IMR-90 (cell line): ENCODE data around the gene APOB. TPM values are rescaled to one million over a fixed set of nuclear protein-coding genes. Genes with fewer than 3 reads are reported as not detected.

Experiments
- ATAC-seq: fragments of 200-7000 bp; cut with Tn5 transposase; 2 replicates; pipeline ENCODE4 v1.9.1; 2020; ENCODE audit warnings: low read depth, mild to moderate bottlenecking, moderate library complexity
- BruUV-seq: library from RNA; stranded (reverse); fragments of 400-500 nt; replicated peaks from 2 replicates; lab custom pipeline; 2021; lab: Mats Ljungman, UMichigan
- CTCF ChIA-PET: fragments of 300-600 bp; formaldehyde crosslinking; extraction: SDS; loops from one replicate; lab custom pipeline; 2021; ENCODE audit warnings: antibody characterized with exemption; lab: Yijun Ruan, JAX
- POLR2A ChIA-PET: fragments of 300-600 bp; sonication (Branson Sonifier 250); formaldehyde crosslinking; loops from one replicate; lab custom pipeline; 2022; ENCODE audit warnings: antibody characterized with exemption; ENCODE audit not compliant: unreplicated experiment; lab: Charles Lee
- DNase-seq: peaks from one replicate; pipeline ENCODE4 v3.0.0; 2013
- H2AFZ ChIP-seq: replicated peaks from 2 replicates; pipeline ENCODE3; 2013; ENCODE audit warnings: low read length, mild to moderate bottlenecking; ENCODE audit not compliant: poor library complexity
- H2AK5ac ChIP-seq: 2 replicates; pipeline ENCODE4 v1.6.1; 2013; ENCODE audit warnings: low read depth, low read length, inconsistent platforms
- H2AK9ac ChIP-seq: replicated peaks from 2 replicates; pipeline ENCODE3; 2013; ENCODE audit warnings: mild to moderate bottlenecking, low read depth, low read length, moderate library complexity; ENCODE audit not compliant: poor library complexity
- H2BK120ac ChIP-seq: 2 replicates; pipeline ENCODE4 v1.6.1; 2013; ENCODE audit warnings: low read depth, low read length, inconsistent platforms
- H2BK15ac ChIP-seq: 3 replicates; pipeline ENCODE4 v1.6.1; 2013; ENCODE audit warnings: low read depth, low read length, inconsistent platforms
- H2BK20ac ChIP-seq: 2 replicates; pipeline ENCODE4 v1.6.1; 2013; ENCODE audit warnings: low read depth, mild to moderate bottlenecking, inconsistent platforms, low read length, moderate library complexity
- H2BK5ac ChIP-seq: 2 replicates; pipeline ENCODE4 v1.6.1; 2013; ENCODE audit warnings: mild to moderate bottlenecking, low read depth, low read length, inconsistent platforms; ENCODE audit not compliant: poor library complexity, severe bottlenecking
- H3K14ac ChIP-seq: replicated peaks from 2 replicates; pipeline ENCODE4 v1.6.1; 2013; ENCODE audit warnings: low read depth, low read length, inconsistent platforms
- H3K18ac ChIP-seq: 2 replicates; pipeline ENCODE4 v1.6.1; 2013; ENCODE audit warnings: low read depth, low read length, control low read depth
- H3K23ac ChIP-seq: 2 replicates; pipeline ENCODE4 v1.6.1; 2013; ENCODE audit warnings: low read depth, low read length, inconsistent platforms
- H3K27ac ChIP-seq: 2 replicates; pipeline ENCODE4 v1.5.1; 2013; ENCODE audit warnings: mild to moderate bottlenecking, control low read depth, low read length; ENCODE audit not compliant: insufficient read depth
- H3K27me3 ChIP-seq: 2 replicates; pipeline ENCODE4 v1.6.1; 2013; ENCODE audit warnings: low read length; ENCODE audit not compliant: control insufficient read depth, insufficient read depth
- H3K36me3 ChIP-seq: 2 replicates; pipeline ENCODE4 v1.6.1; 2013; ENCODE audit warnings: low read length, mixed read lengths; ENCODE audit not compliant: control insufficient read depth, insufficient read depth
- H3K4ac ChIP-seq: 2 replicates; pipeline ENCODE4 v1.6.1; 2013; ENCODE audit warnings: low read depth, low read length, inconsistent platforms
- H3K4me1 ChIP-seq: 2 replicates; pipeline ENCODE4 v1.6.1; 2013; ENCODE audit warnings: low read length, mixed read lengths; ENCODE audit not compliant: control insufficient read depth, insufficient read depth
- H3K4me2 ChIP-seq: 2 replicates; pipeline ENCODE4 v1.6.1; 2013; ENCODE audit warnings: low read depth, mild to moderate bottlenecking, control low read depth, low read length, moderate library complexity
- H3K4me3 ChIP-seq: 2 replicates; pipeline ENCODE4 v1.5.1; 2013; ENCODE audit warnings: low read depth, mild to moderate bottlenecking, control low read depth, low read length, moderate library complexity; ENCODE audit not compliant: insufficient read depth
- H3K56ac ChIP-seq: 2 replicates; pipeline ENCODE4 v1.6.1; 2013; ENCODE audit warnings: low read length, inconsistent platforms; ENCODE audit not compliant: insufficient read depth; ENCODE audit errors: extremely low read depth
- H3K79me1 ChIP-seq, 2 experiments: 2 replicates each; pipeline ENCODE4 v1.6.1; 2013; ENCODE audit warnings: low read length in 2 of 2, inconsistent platforms in 1 of 2, low read depth in 1 of 2
- H3K9ac ChIP-seq: 2 replicates; pipeline ENCODE4 v1.6.1; 2013; ENCODE audit warnings: low read depth, low read length, control low read depth
- H3K9me1 ChIP-seq: 2 replicates; pipeline ENCODE4 v1.6.1; 2013; ENCODE audit warnings: low read length, inconsistent platforms; ENCODE audit not compliant: insufficient read depth
- H3K9me3 ChIP-seq: 2 replicates; pipeline ENCODE4 v1.6.1; 2013; ENCODE audit warnings: low read length; ENCODE audit not compliant: control insufficient read depth, insufficient read depth
- H4K20me1 ChIP-seq: 2 replicates; pipeline ENCODE4 v1.6.1; 2013; ENCODE audit warnings: low read length, inconsistent platforms; ENCODE audit not compliant: insufficient read depth
- H4K5ac ChIP-seq: 2 replicates; pipeline ENCODE4 v1.6.1; 2013; ENCODE audit warnings: mild to moderate bottlenecking, low read depth, low read length, control low read depth
- H4K8ac ChIP-seq, 2 experiments: 2 replicates each; pipeline ENCODE4 v1.6.1; 2013; ENCODE audit warnings: low read depth in 2 of 2, low read length in 2 of 2, control low read depth in 1 of 2, inconsistent platforms in 1 of 2
- H4K91ac ChIP-seq: 2 replicates; pipeline ENCODE4 v1.6.1; 2013; ENCODE audit warnings: low read depth, low read length, inconsistent platforms; ENCODE audit not compliant: insufficient read depth
- BHLHE40 ChIP-seq: fragments of 150-350 bp; IDR thresholded peaks from 2 replicates; pipeline ENCODE4 v1.6.1; 2016; ENCODE audit warnings: mild to moderate bottlenecking, low read depth, low read length
- CEBPB ChIP-seq: IDR thresholded peaks from 2 replicates; pipeline ENCODE4 v1.6.1; 2012; ENCODE audit warnings: low read depth, low read length, improper control_type of control experiment
- ELK1 ChIP-seq: fragments of 150-350 bp; IDR thresholded peaks from 2 replicates; pipeline ENCODE4 v1.6.1; 2016; ENCODE audit warnings: low read depth, mild to moderate bottlenecking, low read length, moderate library complexity, borderline replicate concordance
- FOS ChIP-seq: fragments of 150-350 bp; IDR thresholded peaks from 2 replicates; pipeline ENCODE4 v1.6.1; 2016; ENCODE audit warnings: low read depth, low read length
- MAFK ChIP-seq: IDR thresholded peaks from 2 replicates; pipeline ENCODE4 v1.6.1; 2012; ENCODE audit warnings: low read depth, low read length, improper control_type of control experiment
- MAZ ChIP-seq: IDR thresholded peaks from 2 replicates; pipeline ENCODE4 v1.6.1; 2012; ENCODE audit warnings: low read depth, mild to moderate bottlenecking, low read length, improper control_type of control experiment, moderate library complexity, borderline replicate concordance
- POLR2A ChIP-seq: IDR thresholded peaks from 2 replicates; pipeline ENCODE4 v1.6.1; 2012; ENCODE audit warnings: mild to moderate bottlenecking, low read depth, low read length
- RFX5 ChIP-seq: IDR thresholded peaks from 2 replicates; pipeline ENCODE4 v1.8.0; 2012; ENCODE audit warnings: low read depth, mild to moderate bottlenecking, low read length, moderate library complexity
- USF2 ChIP-seq: fragments of 150-350 bp; IDR thresholded peaks from 2 replicates; pipeline ENCODE4 v1.6.1; 2017; ENCODE audit warnings: mild to moderate bottlenecking, antibody characterized with exemption, low read length, low read depth
- WGBS, 2 experiments: methylation state at CpG; one replicate each; pipeline versions ENCODE4 v1.1.5 to v1.1.7; 2013; ENCODE audit warnings: missing lambda C conversion rate in 2 of 2; ENCODE audit not compliant: insufficient read length in 1 of 2; ENCODE audit errors: extremely low coverage in 2 of 2; 5-methylcytosine and 5-hydroxymethylcytosine counted together
- dilution Hi-C: fragments of 300-500 bp; cut with HindIII; formaldehyde crosslinking; loops from one replicate; pipeline ENCODE4 v1.14.3; 2018; ENCODE audit warnings: low sequenced_read_pairs; ENCODE audit not compliant: unreplicated experiment
- in situ Hi-C: fragments of 300-500 bp; cut with MboI; formaldehyde crosslinking; loops from 3 replicates; pipeline ENCODE4 v1.14.3; 2019; ENCODE audit warnings: low sequenced_read_pairs, inconsistent platforms, mixed read lengths
- intact Hi-C: fragments of 100-400 bp; cut with micrococcal nuclease; formaldehyde crosslinking; loops from 2 replicates; pipeline ENCODE4 v1.10.0; 2022
- polyA plus RNA-seq, 3 experiments: library from polyadenylated mRNA; depleted of rRNA; stranded (reverse); fragments of >200 nt; gene quantifications; 2 replicates each; pipeline ENCODE4 v1.2.3, GENCODE V29; 2012; ENCODE audit warnings: low replicate concordance in 1 of 3
- total RNA-seq: library from RNA; depleted of rRNA; stranded (reverse); fragments of >200 nt; gene quantifications from 2 replicates; pipeline ENCODE4 v1.2.3, GENCODE V29; 2012

APOB gene
- total and polyA plus RNA-seq, 2 of the 4 experiments (the other 2 are of a cell fraction): under 0.01 TPM; not detected in 1

GRCh38 chr2:21035282-21035973 is 8.4 kb downstream of the APOB start:
- Histone ChIP-seq H3K4me3 (no peak overlapping the region), H3K4ac (no peak overlapping the region), H3K4me1 (no peaks in the 10 kb centered on the region), H3K9me1 (no peaks in the 10 kb centered on the region; the same call in 1 of the 2 replicates), H3K56ac (no peak overlapping the region), H2BK20ac (no peak overlapping the region), H2AFZ (no peak overlapping the region), H4K5ac (no peak overlapping the region), H3K27ac (no peak overlapping the region), H3K14ac (no peak overlapping the region), H2BK5ac (no peak overlapping the region), H2AK9ac (no peak overlapping the region), H4K91ac (no peak overlapping the region), H3K9ac (no peak overlapping the region), H3K79me1 (no peaks in the 10 kb centered on the region), H3K4me2 (no peak overlapping the region), H2BK120ac (no peak overlapping the region), H3K9me3 (no peaks in the 10 kb centered on the region), H2AK5ac (no peak overlapping the region), H4K8ac (no peak overlapping the region), H4K20me1 (no peaks in the 10 kb centered on the region), H3K27me3 (no peaks in the 10 kb centered on the region), H3K18ac (no peak overlapping the region), H3K36me3 (no peaks in the 10 kb centered on the region), H2BK15ac (no peak overlapping the region), H3K23ac (no peak overlapping the region)
- POLR2A ChIA-PET: no interaction called here
- WGBS, 2 experiments: no CpG with 5 or more reads among the region's 6 CpGs
- TF ChIP-seq MAFK: no peak
- TF ChIP-seq ELK1: no peak
- TF ChIP-seq POLR2A: no peak
- TF ChIP-seq MAZ: no peak
- no peak for TF ChIP-seq USF2
- no peak for TF ChIP-seq FOS
- no peak for TF ChIP-seq CEBPB
- no peak for TF ChIP-seq RFX5
- TF ChIP-seq BHLHE40: no peak
- dilution Hi-C loops: no loop called here
- intact Hi-C loops: no loop called here
- CTCF ChIA-PET: no interaction called here
- in situ Hi-C loops: no loop called here
- DNase-seq (no peak), ATAC-seq (no peak)
- BruUV-seq: no TSS peak
